ENCODE measurements around the gene UFD1.

DNA sequence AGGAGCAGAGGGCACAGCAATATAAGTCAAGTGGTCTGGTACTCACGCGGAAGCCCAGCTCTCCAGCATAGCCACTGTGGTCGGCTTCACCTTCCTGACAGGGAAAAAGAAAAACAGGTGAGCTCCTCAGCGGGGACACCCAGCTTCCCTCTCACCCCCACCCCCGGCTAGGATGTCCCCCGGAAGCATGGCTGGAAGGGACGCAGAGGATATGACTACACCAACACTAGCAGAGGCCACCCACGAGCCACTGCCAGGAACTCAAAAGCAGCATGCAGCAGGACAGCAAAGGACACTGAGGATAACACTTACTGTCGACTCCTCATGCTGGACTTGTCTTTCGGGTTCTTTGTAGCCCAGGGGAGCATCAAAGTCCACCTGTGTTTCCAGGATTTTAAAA is 22.5 kb downstream of the UFD1 start:
- TF ChIP-seq POLR2A (IDR thresholded peaks at IDR 0.05) (no peak), POLR2AphosphoS5 (IDR thresholded peaks at IDR 0.05) (no peak)
- TF ChIP-seq, protein P1, sequence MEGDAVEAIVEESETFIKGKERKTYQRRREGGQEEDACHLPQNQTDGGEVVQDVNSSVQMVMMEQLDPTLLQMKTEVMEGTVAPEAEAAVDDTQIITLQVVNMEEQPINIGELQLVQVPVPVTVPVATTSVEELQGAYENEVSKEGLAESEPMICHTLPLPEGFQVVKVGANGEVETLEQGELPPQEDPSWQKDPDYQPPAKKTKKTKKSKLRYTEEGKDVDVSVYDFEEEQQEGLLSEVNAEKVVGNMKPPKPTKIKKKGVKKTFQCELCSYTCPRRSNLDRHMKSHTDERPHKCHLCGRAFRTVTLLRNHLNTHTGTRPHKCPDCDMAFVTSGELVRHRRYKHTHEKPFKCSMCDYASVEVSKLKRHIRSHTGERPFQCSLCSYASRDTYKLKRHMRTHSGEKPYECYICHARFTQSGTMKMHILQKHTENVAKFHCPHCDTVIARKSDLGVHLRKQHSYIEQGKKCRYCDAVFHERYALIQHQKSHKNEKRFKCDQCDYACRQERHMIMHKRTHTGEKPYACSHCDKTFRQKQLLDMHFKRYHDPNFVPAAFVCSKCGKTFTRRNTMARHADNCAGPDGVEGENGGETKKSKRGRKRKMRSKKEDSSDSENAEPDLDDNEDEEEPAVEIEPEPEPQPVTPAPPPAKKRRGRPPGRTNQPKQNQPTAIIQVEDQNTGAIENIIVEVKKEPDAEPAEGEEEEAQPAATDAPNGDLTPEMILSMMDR (IDR thresholded peaks at IDR 0.05), result no peak
